ENCODE measurements around the gene DPM2.
A peak's percentile ranks its signal among the peaks of the same experiment; 100 is the strongest.

The DPM2 gene

DNA sequence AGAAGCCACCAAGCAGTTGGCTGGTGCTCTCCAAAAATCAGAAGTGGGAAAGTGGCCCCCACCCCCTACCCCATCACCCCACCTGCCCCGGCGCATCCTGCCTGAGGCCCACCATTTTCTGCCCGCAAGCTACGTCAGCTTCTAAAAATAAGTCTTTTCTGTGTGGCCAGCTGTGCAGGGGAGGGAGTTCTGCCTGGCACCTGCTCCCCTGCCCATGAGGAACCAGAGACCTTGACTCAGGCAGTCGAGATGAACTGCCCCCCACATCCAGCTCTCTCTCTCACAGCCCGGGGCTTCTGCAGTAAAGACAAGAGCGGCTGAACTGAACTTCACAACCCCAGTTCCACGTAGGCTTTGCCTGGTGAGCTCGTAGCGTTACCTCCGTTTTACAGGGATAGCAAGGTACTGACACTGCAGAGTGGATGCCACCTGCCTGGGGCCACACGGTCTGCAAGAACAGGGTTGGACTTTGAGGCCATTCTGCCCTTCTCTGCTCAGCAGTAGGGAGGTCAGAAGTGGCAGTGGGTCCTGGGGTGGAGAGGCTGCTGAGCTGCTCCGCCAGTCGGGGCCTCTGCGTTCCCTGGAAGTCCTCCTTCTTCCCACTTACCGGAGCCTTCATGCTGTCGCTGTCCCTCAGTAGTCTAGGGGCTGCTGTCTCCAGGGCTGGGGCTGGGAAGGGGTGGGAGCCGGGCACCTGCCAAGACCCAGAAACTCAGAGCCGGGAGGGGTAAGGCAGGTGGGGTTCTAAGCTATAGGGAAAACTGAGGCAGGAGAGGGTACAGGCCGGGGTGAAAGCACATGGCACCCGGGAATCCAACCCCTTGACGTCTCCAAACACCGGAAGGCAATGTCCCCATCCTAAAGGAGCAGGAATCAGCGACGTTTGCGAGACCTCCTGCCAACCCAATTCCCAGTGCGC lies 21.6 kb downstream of the DPM2 start:
- DNase-seq (ENCODE audit: low read depth in 2 of 2) = no peak
- peak overlapping the region; percentile 71 to 79 for H3K4me3 ChIP-seq (replicated peaks in 1 of 2; ENCODE audit: low read depth in 2 of 2, low read length in 2 of 2)
- no peak for TF ChIP-seq CTCF (IDR thresholded peaks at IDR 0.05; ENCODE audit: low read depth, low read length)

DNA sequence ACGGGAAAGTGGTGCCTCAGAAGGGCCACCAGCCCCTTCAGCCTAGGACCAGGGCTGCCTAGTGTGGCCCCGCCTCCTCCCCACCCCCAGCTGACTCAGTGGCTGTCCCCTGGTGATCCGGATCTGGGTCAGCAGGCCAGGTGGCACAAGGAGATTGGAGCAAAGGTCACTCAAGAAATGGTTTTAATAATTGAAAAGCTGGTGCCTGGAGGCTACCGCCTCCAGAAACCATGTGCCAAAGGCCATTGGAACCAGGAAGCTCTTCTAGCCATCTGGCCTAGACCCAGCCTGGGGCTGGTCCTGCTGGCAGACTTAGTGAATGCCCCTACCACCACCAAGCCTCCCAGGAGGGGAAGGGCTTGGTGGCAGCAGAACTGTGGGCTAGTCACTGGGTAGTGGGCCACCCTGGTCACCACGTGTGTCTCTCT lies 22.3 kb downstream of the DPM2 start:
- no peak for TF ChIP-seq CTCF (IDR thresholded peaks at IDR 0.05; ENCODE audit: low read depth, low read length)
- no peak overlapping the region for H3K4me3 ChIP-seq (replicated peaks in 1 of 2; ENCODE audit: low read depth in 2 of 2, low read length in 2 of 2)
- no peak for DNase-seq (ENCODE audit: low read depth in 2 of 2)

GRCh38 chr9:127913682-127914081 lies 24.0 kb downstream of the DPM2 start:
- TF ChIP-seq CTCF (IDR thresholded peaks at IDR 0.05; ENCODE audit: low read depth, low read length) = no peak
- H3K4me3 ChIP-seq (replicated peaks in 1 of 2; ENCODE audit: low read depth in 2 of 2, low read length in 2 of 2) = no peak overlapping the region
- DNase-seq (ENCODE audit: low read depth in 2 of 2) = no peak

GRCh38 chr9:127912882-127913281 lies 24.8 kb downstream of the DPM2 start:
- H3K4me3 ChIP-seq (replicated peaks in 1 of 2; ENCODE audit: low read depth in 2 of 2, low read length in 2 of 2) = no peak overlapping the region
- no peak for DNase-seq (ENCODE audit: low read depth in 2 of 2)
- no peak for TF ChIP-seq CTCF (IDR thresholded peaks at IDR 0.05; ENCODE audit: low read depth, low read length)

GRCh38 chr9:127912296-127912695 lies 25.4 kb downstream of the DPM2 start:
- no peak overlapping the region for H3K4me3 ChIP-seq (replicated peaks in 1 of 2; ENCODE audit: low read depth in 2 of 2, low read length in 2 of 2)
- DNase-seq (ENCODE audit: low read depth in 2 of 2) = no peak

DNA sequence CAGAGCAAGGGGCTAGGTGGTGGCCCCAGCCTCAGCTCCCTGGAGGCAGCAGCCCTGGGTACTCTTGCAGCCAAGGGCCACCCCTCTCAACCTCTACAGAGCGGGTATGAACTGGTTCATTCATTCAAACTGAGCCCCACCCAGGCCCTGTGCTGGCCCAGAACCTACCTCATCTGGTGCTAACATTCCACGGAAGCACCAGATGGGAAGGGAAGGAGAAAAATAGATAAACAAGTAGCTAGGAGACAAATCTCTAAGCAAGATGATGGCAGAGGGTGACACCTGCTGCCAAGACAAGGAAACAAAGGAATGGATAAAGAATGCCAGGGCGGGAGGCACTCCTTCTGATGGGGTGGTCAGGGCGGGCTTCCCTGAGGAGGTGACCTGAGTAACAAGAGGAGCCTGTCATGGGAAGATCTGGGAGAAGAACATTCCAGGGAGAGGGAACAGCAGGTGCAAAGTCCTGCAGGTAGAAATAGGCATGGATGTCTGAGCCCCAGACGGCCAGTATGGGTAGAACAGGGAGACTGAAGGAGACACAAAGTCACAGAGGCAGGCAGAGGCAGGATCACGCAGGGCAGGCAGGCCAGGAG lies 26.9 kb downstream of the DPM2 start:
- TF ChIP-seq CTCF (IDR thresholded peaks at IDR 0.05; ENCODE audit: low read depth, low read length) = no peak
- peak in 1 of 2 donors; percentile 50 for DNase-seq (ENCODE audit: low read depth in 2 of 2)
- H3K4me3 ChIP-seq (replicated peaks in 1 of 2; ENCODE audit: low read depth in 2 of 2, low read length in 2 of 2) = no peak overlapping the region

More at GRCh38 chr9:127912296-127912695, 25.4 kb downstream of the DPM2 start:
- no peak for TF ChIP-seq CTCF (IDR thresholded peaks at IDR 0.05; ENCODE audit: low read depth, low read length)
